K562 (cell line): ENCODE data around the gene TRIM3. TPM values are rescaled to one million over a fixed set of nuclear protein-coding genes. Genes with fewer than 3 reads are reported as not detected.

Source experiments
- ATAC-seq: fragments of 200-7000 bp; cut with Tn5 transposase; 3 replicates; pipeline ENCODE4 v1.9.1; 2020; ENCODE audit warnings: moderate library complexity
- BruUV-seq: library from RNA; stranded (reverse); fragments of 400-500 nt; replicated peaks from 2 replicates; lab custom pipeline; 2021; lab: Mats Ljungman, UMichigan
- CTCF ChIA-PET: fragments of 300-600 bp; formaldehyde crosslinking; extraction: SDS; loops from one replicate; lab custom pipeline; 2021; ENCODE audit warnings: low intra/inter-chr PET ratio; lab: Yijun Ruan, JAX
- POLR2A ChIA-PET: fragments of 300-600, 350-650 bp; sonication (Branson Sonifier 250); formaldehyde crosslinking; extraction: SDS; loops from one replicate; lab custom pipeline; 2021; ENCODE audit warnings: antibody characterized with exemption, inconsistent platforms; lab: Yijun Ruan, JAX
- DNase-seq, 4 experiments: peaks; one replicate each; pipeline versions ENCODE4 v3.0.0 to v3.0.0-alpha.2; 2011 to 2018; ENCODE audit warnings: low spot score in 3 of 4, mixed read lengths in 3 of 4; ENCODE audit errors: extremely low read depth in 1 of 4
- FAIRE-seq: peaks from 2 replicates; lab custom pipeline; 2011; peaks lifted over from hg19 to GRCh38; lab: Jason Lieb, UNC
- H2AFZ ChIP-seq: 2 replicates; pipeline ENCODE4 v1.6.0; 2011; ENCODE audit warnings: low read depth, low read length, control low read depth, inconsistent platforms
- H3K27ac ChIP-seq: fragments of 200-600 bp; 3 replicates; pipeline ENCODE4 v1.8.0; 2011; ENCODE audit warnings: low read depth, mild to moderate bottlenecking, control low read depth, inconsistent platforms, low read length, moderate library complexity, mixed read lengths; ENCODE audit errors: extremely low read depth
- H3K27me3 ChIP-seq, 2 experiments: fragments of 300-600 bp in 1 of 2; 2 replicates in 1 of 2; 3 replicates in 1 of 2; pipeline versions ENCODE4 v1.6.0 to v1.8.0; 2011; ENCODE audit warnings: inconsistent platforms in 2 of 2, low read length in 2 of 2, mild to moderate bottlenecking in 1 of 2, mixed read lengths in 1 of 2, moderate library complexity in 1 of 2; ENCODE audit not compliant: control insufficient read depth in 2 of 2, insufficient read depth in 2 of 2
- H3K36me3 ChIP-seq: fragments of 300-600 bp; 3 replicates; pipeline ENCODE4 v1.8.0; 2011; ENCODE audit warnings: mild to moderate bottlenecking, low read length, inconsistent platforms; ENCODE audit not compliant: control insufficient read depth, insufficient read depth
- H3K4me1 ChIP-seq, 2 experiments: fragments of 200-600 bp in 1 of 2; replicated peaks in 1 of 2; 2 replicates in 1 of 2; 3 replicates in 1 of 2; pipeline versions ENCODE4 v1.5.1 to v1.8.0; 2011; ENCODE audit warnings: inconsistent platforms in 2 of 2, low read length in 2 of 2, mild to moderate bottlenecking in 1 of 2, mixed read lengths in 1 of 2, moderate library complexity in 1 of 2; ENCODE audit not compliant: control insufficient read depth in 2 of 2, insufficient read depth in 2 of 2
- H3K4me2 ChIP-seq: 2 replicates; pipeline ENCODE4 v1.6.1; 2011; ENCODE audit warnings: low read length, control low read depth, inconsistent platforms, mixed read lengths; ENCODE audit not compliant: insufficient read depth
- H3K4me3 ChIP-seq: fragments of 200-600 bp; sonication (generic), shearing (Covaris generic); 2 replicates; pipeline ENCODE4 v1.5.1; 2016; ENCODE audit warnings: control low read depth, inconsistent platforms
- H3K79me2 ChIP-seq: fragments of 200-600 bp; 3 replicates; pipeline ENCODE4 v1.8.0; 2011; ENCODE audit warnings: low read length, inconsistent platforms; ENCODE audit not compliant: control insufficient read depth, insufficient read depth
- H3K9ac ChIP-seq, 2 experiments: 2 replicates each; pipeline versions ENCODE4 v1.6.0 to v1.6.1; 2011; ENCODE audit warnings: low read depth in 2 of 2, low read length in 2 of 2, control low read depth in 1 of 2, inconsistent platforms in 1 of 2, mild to moderate bottlenecking in 1 of 2, mixed read lengths in 1 of 2; ENCODE audit not compliant: insufficient read depth in 1 of 2
- H3K9me1 ChIP-seq: one replicate; pipeline ENCODE4 v1.6.0; 2011; ENCODE audit warnings: inconsistent platforms, mild to moderate bottlenecking, low read length, moderate library complexity; ENCODE audit not compliant: control insufficient read depth, insufficient read depth
- H3K9me3 ChIP-seq: replicated peaks from 2 replicates; pipeline ENCODE4 v1.5.1; 2011; ENCODE audit warnings: low read depth, low read length, inconsistent platforms; ENCODE audit not compliant: control insufficient read depth, insufficient read depth
- H4K20me1 ChIP-seq: replicated peaks from 2 replicates; pipeline ENCODE4 v1.6.1; 2011; ENCODE audit warnings: low read length, inconsistent platforms, mixed read lengths; ENCODE audit not compliant: control insufficient read depth, insufficient read depth
- PHF20 ChIP-seq: fragments of 450-650 bp; IDR thresholded peaks from 2 replicates; pipeline ENCODE4 v1.6.1; 2018; ENCODE audit not compliant: partially characterized antibody
- SLC30A9 ChIP-seq: fragments of 250-450 bp; sonication (Bioruptor Pico); IDR thresholded peaks from 2 replicates; pipeline ENCODE4 v1.8.0; 2022; ENCODE audit warnings: mild to moderate bottlenecking, moderate library complexity
- XRCC5 ChIP-seq: fragments of 200-400 bp; formaldehyde crosslinking; IDR thresholded peaks from 2 replicates; pipeline ENCODE4 v1.6.1; 2017; ENCODE audit warnings: low read depth, mild to moderate bottlenecking, low read length
- ZNF449 ChIP-seq: fragments of 250-450 bp; sonication (Bioruptor Pico); IDR thresholded peaks from 2 replicates; pipeline ENCODE4 v1.8.0; 2022; ENCODE audit warnings: moderate library complexity, mild to moderate bottlenecking, inconsistent platforms
- WGBS: fragments of 100-300 bp; shearing (Covaris generic); methylation state at CpG from one replicate; pipeline ENCODE4 v1.1.6; 2016; ENCODE audit warnings: low coverage, mixed read lengths; ENCODE audit not compliant: insufficient coverage; ENCODE audit errors: missing lambda C conversion rate; 5-methylcytosine and 5-hydroxymethylcytosine counted together
- in situ Hi-C: fragments of 300-500 bp; cut with MboI; formaldehyde crosslinking; loops from 4 replicates; pipeline ENCODE4 v1.15.0; 2018; ENCODE audit warnings: inconsistent platforms, mixed read lengths
- intact Hi-C: fragments of 100-400 bp; cut with micrococcal nuclease; formaldehyde crosslinking; loops from 2 replicates; pipeline ENCODE4 v1.14.2; 2022
- polyA plus RNA-seq, 8 experiments: library from polyadenylated mRNA; depleted of rRNA in 4 of 8; stranded (reverse) in 5 of 8; unstranded in 3 of 8; fragments of >200 nt; fragmentation: Nextera tagmentation in 2 of 8; fragmentation: Illumina TruSeq in 1 of 8; extraction: Ambion mirVana in 2 of 8; extraction: Trizol in 1 of 8; gene quantifications; 2 replicates each; pipeline versions ENCODE4 v1.2.1 to v1.2.3, GENCODE V29; 2011 to 2014; ENCODE audit warnings: inconsistent platforms in 1 of 8, missing spikeins in 1 of 8
- total RNA-seq, 7 experiments: library from RNA; depleted of rRNA in 6 of 7; stranded (reverse); fragments of >200 nt in 6 of 7; fragmentation: Illumina TruSeq in 2 of 7; extraction: Trizol in 2 of 7; gene quantifications; 2 replicates each; pipeline versions ENCODE4 v1.2.1 to v1.2.3, GENCODE V29; 2011 to 2021; ENCODE audit warnings: low replicate concordance in 1 of 7

TRIM3 gene
- total and polyA plus RNA-seq, 9 of the 15 experiments (the other 6 are each of a cell fraction or from before 2014, with no cell fraction given): 0.45 to 9.2 (median 4.7) TPM

GRCh38 chr11:6411594-6412031 lies 62.1 kb downstream of the TRIM3 start (continued):
- no peak for TF ChIP-seq SLC30A9

GRCh38 chr11:6410695-6411430 lies 62.9 kb downstream of the TRIM3 start:
- POLR2A ChIA-PET: interaction anchor here (0.7 to 1.7 kb wide), 4 partner anchors 8 to 566 kb away, joined by 3 to 11 read pairs (median 3); partner anchors contain the start of gene APBB1

More at GRCh38 chr11:6410695-6411430, 62.9 kb downstream of the TRIM3 start:
- 24% methylated on average over 20 of the region's 23 CpGs for WGBS
- H3K36me3 ChIP-seq: no peaks in the 10 kb centered on the region
- H3K4me3 ChIP-seq: no peak overlapping the region
- in situ Hi-C loops (no loop called here), intact Hi-C loops (no loop called here)
- CTCF ChIA-PET: no interaction called here
- TF ChIP-seq XRCC5: no peak
- no peak for TF ChIP-seq PHF20
- TF ChIP-seq ZNF449 (CRISPR knock-in tag): no peak
- FAIRE-seq (no peak), DNase-seq (no peak), ATAC-seq (no peak)
- peaks cover 2 to 9% of the 10 kb centered on the region in 2 experiments; a peak in 2 of 5 replicates for H3K4me1 ChIP-seq
- H3K27me3 ChIP-seq: peaks cover 32 to 50% of the 10 kb centered on the region in 2 experiments; a peak in 4 of 5 replicates
- H3K79me2 ChIP-seq: no peaks in the 10 kb centered on the region
- H3K9me3 ChIP-seq: no peaks in the 10 kb centered on the region
- no peak overlapping the region for H2AFZ ChIP-seq
- H4K20me1 ChIP-seq: 0 out of 2 replicates have a peak, but pooled peaks cover 3% of the 10 kb centered on the region
- H3K27ac ChIP-seq: no peak overlapping the region
- no TSS peak for BruUV-seq
- H3K4me2 ChIP-seq: no peak overlapping the region
- H3K9me1 ChIP-seq: no peaks in the 10 kb centered on the region
- H3K9ac ChIP-seq: no peak overlapping the region
